PFSK-1 (cell line): ENCODE data around the gene KIF26B.

Source experiments
- FOXP2 ChIP-seq: optimal IDR thresholded peaks from 2 replicates; pipeline ENCODE3; 2011; ENCODE audit warnings: borderline replicate concordance, control low read depth, inconsistent platforms; ENCODE audit not compliant: insufficient read depth; ENCODE audit errors: extremely low read length, extremely low read depth
- POLR2AphosphoS5 ChIP-seq: IDR thresholded peaks from 2 replicates; pipeline ENCODE4 v1.6.1; 2012; ENCODE audit warnings: low read depth, mild to moderate bottlenecking, control low read depth, low read length, moderate library complexity
- REST ChIP-seq, 2 experiments: IDR thresholded peaks; 2 replicates each; pipeline versions ENCODE4 v1.6.1 to v1.8.0; 2011 to 2012; ENCODE audit warnings: low read depth in 2 of 2, low read length in 2 of 2, control low read depth in 1 of 2, inconsistent platforms in 1 of 2, mild to moderate bottlenecking in 1 of 2, moderate library complexity in 1 of 2; ENCODE audit not compliant: insufficient read depth in 1 of 2
- SIN3A ChIP-seq: IDR thresholded peaks from 2 replicates; pipeline ENCODE4 v1.6.1; 2012; ENCODE audit warnings: mild to moderate bottlenecking, low read length, moderate library complexity, borderline replicate concordance; ENCODE audit not compliant: insufficient read depth
- TAF1 ChIP-seq: IDR thresholded peaks from 2 replicates; pipeline ENCODE4 v1.6.1; 2012; ENCODE audit warnings: low read length, control low read depth, borderline replicate concordance; ENCODE audit not compliant: insufficient read depth

Gene KIF26B

GRCh38 chr1:245108246-245108645 is 46.5 kb upstream of the KIF26B start:
- TF ChIP-seq SIN3A (no peak), TAF1 (no peak), POLR2AphosphoS5 (no peak), REST (IDR thresholded peaks at IDR 0.05; ENCODE audit: insufficient read depth in 1 of 2, low read depth in 2 of 2, low read length in 2 of 2) (no peak), FOXP2 (no peak)

- no peak for TF ChIP-seq POLR2AphosphoS5
- no peak for TF ChIP-seq SIN3A
- no peak for TF ChIP-seq FOXP2
- TF ChIP-seq TAF1: no peak
- no peak for TF ChIP-seq REST (IDR thresholded peaks at IDR 0.05; ENCODE audit: insufficient read depth in 1 of 2, low read depth in 2 of 2, low read length in 2 of 2)
These were observed 45.9 kb upstream of the KIF26B start for GRCh38 chr1:245108909-245109308.

- TF ChIP-seq REST (IDR thresholded peaks at IDR 0.05; ENCODE audit: insufficient read depth in 1 of 2, low read depth in 2 of 2, low read length in 2 of 2) (no peak), POLR2AphosphoS5 (no peak), TAF1 (no peak), SIN3A (no peak), FOXP2 (no peak)
These were observed 44.4 kb upstream of the KIF26B start for GRCh38 chr1:245110406-245110805.

GRCh38 chr1:245111073-245111472 is 43.7 kb upstream of the KIF26B start:
- TF ChIP-seq TAF1 (no peak), REST (IDR thresholded peaks at IDR 0.05; ENCODE audit: insufficient read depth in 1 of 2, low read depth in 2 of 2, low read length in 2 of 2) (no peak), POLR2AphosphoS5 (no peak)

- TF ChIP-seq FOXP2 (no peak), POLR2AphosphoS5 (no peak), TAF1 (no peak), REST (IDR thresholded peaks at IDR 0.05; ENCODE audit: insufficient read depth in 1 of 2, low read depth in 2 of 2, low read length in 2 of 2) (no peak), SIN3A (no peak)
These were observed 41.1 kb upstream of the KIF26B start for GRCh38 chr1:245113649-245114048.
